SH-SY5Y (cell line): Measurements from ENCODE around the gene ANAPC4.

ENCODE experiments used
- GATA2 ChIP-seq: IDR thresholded peaks from 2 replicates; pipeline ENCODE4 v1.6.1; 2011; ENCODE audit warnings: mild to moderate bottlenecking, low read depth, low read length
- GATA3 ChIP-seq: IDR thresholded peaks from 2 replicates; pipeline ENCODE4 v1.6.1; 2011; ENCODE audit warnings: low read depth, mild to moderate bottlenecking, low read length, moderate library complexity

DNA sequence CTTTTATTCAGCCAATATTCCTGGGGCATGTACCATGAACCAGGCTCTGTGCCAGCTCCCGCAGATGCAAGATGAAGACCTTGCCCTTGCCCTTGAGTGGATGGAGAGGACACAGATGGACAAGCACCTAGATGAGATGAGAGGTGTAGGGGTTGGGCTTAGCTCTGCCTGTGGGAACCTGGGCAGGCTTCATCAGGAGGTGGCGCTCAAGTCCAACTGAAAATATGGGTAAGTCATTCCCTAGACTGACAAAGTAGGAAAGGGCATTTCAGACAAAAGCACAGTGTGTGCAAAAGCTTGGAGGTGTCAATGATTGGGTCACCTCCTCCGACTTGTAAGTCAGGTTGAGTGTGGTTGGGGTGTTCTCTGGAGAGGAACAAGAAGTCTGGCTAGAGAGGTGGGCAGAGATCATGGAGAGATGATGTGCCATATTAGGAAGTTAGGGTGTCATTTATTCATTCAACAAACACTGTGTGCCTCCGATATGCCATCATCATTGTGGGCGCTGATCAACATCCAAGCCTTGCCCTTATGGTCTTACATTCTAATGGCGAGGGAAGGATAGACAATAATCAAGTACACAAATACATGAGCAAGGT lies 64.6 kb downstream of the ANAPC4 start:
- TF ChIP-seq GATA2 (no peak), GATA3 (no peak)
